Mucosa of descending colon (tissue), 3 donors: ENCODE results near the gene FLT1. TPM values are rescaled to one million over a fixed set of nuclear protein-coding genes. Genes with fewer than 3 reads are reported as not detected.

ENCODE experiments used
- ATAC-seq: fragments of 200-7000 bp; cut with Tn5 transposase; one replicate; pipeline ENCODE4 v1.9.1; 2020; ENCODE audit warnings: mild to moderate bottlenecking, moderate library complexity
- DNase-seq, 3 donors: peaks; one replicate each; pipeline ENCODE4 v3.0.0-alpha.2; 2020
- H3K36me3 ChIP-seq: fragments of 200-600 bp; one replicate; pipeline ENCODE4 v1.8.0; 2021; ENCODE audit warnings: low read depth, mild to moderate bottlenecking
- H3K4me1 ChIP-seq: fragments of 200-600 bp; one replicate; pipeline ENCODE4 v1.8.0; 2021; ENCODE audit warnings: low read depth, mild to moderate bottlenecking
- H3K4me3 ChIP-seq: fragments of 200-600 bp; one replicate; pipeline ENCODE4 v1.8.0; 2021; ENCODE audit warnings: mild to moderate bottlenecking
- H3K9me3 ChIP-seq: fragments of 200-600 bp; one replicate; pipeline ENCODE4 v1.8.0; 2021; ENCODE audit warnings: mild to moderate bottlenecking
- CTCF ChIP-seq: fragments of 200-600 bp; IDR thresholded peaks from one replicate; pipeline ENCODE4 v1.8.0; 2022; ENCODE audit warnings: antibody characterized with exemption, mild to moderate bottlenecking
- intact Hi-C, 2 donors: fragments of 100-400 bp; cut with DNase I in 1 of 2; cut with micrococcal nuclease in 1 of 2; formaldehyde crosslinking; loops; one replicate each; pipeline versions ENCODE4 v1.11.0 to v1.11.1; 2022; cut with DNase I, micrococcal nuclease
- total RNA-seq, 3 donors: library from RNA; stranded (reverse); fragmentation: NEBNext Ultra II Directional in 2 of 3; extraction: Animal tissue kit (Norgen Biotek cat#: 25700) in 2 of 3; gene quantifications; one replicate each; pipeline versions ENCODE4 v1.2.1 to v1.2.4, GENCODE V29; 2021 to 2023
- donor health status: DM: no; HTN: no; CAD: no; lungs with moderate emphysema.
- donor health status: DM: no; HTN: no; CAD: no.
- donor health status: DM: no; HTN: yes; CAD: no.

FLT1 gene
- total RNA-seq, 3 donors from 2014 or later, result 3.8 to 9.2 (median 4.0) TPM

- no peaks in the 10 kb centered on the region for H3K4me1 ChIP-seq
- no peak overlapping the region for H3K4me3 ChIP-seq
- DNase-seq (no peak), ATAC-seq (peak; percentile 14)
- TF ChIP-seq CTCF, result no peak
- no peaks in the 10 kb centered on the region for H3K9me3 ChIP-seq
- intact Hi-C loops, result no loop called here
- H3K36me3 ChIP-seq, result no peaks in the 10 kb centered on the region
Observed at GRCh38 chr13:28467034-28467433, 27.9 kb downstream of the FLT1 start.

- intact Hi-C loops, result no loop called here
- no peak for TF ChIP-seq CTCF
Observed at GRCh38 chr13:28466151-28466550, 28.8 kb downstream of the FLT1 start.

GRCh38 chr13:28464861-28465460 is 30.0 kb downstream of the FLT1 start:
- no peaks in the 10 kb centered on the region for H3K36me3 ChIP-seq
- intact Hi-C loops, result no loop called here
- no peak for TF ChIP-seq CTCF
- DNase-seq (no peak), ATAC-seq (no peak)
- no peaks in the 10 kb centered on the region for H3K4me1 ChIP-seq
- no peaks in the 10 kb centered on the region for H3K9me3 ChIP-seq
- H3K4me3 ChIP-seq, result no peak overlapping the region

More at GRCh38 chr13:28466151-28466550, 28.8 kb downstream of the FLT1 start:
- Histone ChIP-seq H3K4me1 (no peaks in the 10 kb centered on the region), H3K4me3 (no peak overlapping the region), H3K36me3 (no peaks in the 10 kb centered on the region), H3K9me3 (no peaks in the 10 kb centered on the region)
- peak; percentile 89 for ATAC-seq
- DNase-seq, result no peak

- no peak for DNase-seq
- TF ChIP-seq CTCF, result no peak
Observed at GRCh38 chr13:28463481-28463880, 31.4 kb downstream of the FLT1 start.

GRCh38 chr13:28459911-28460310 is 35.0 kb downstream of the FLT1 start:
- TF ChIP-seq CTCF, result no peak
- ATAC-seq, result no peak

More at GRCh38 chr13:28463481-28463880, 31.4 kb downstream of the FLT1 start:
- no peaks in the 10 kb centered on the region for H3K9me3 ChIP-seq
- H3K4me1 ChIP-seq, result no peaks in the 10 kb centered on the region
- no peaks in the 10 kb centered on the region for H3K36me3 ChIP-seq
- H3K4me3 ChIP-seq, result no peak overlapping the region
- ATAC-seq, result no peak
- intact Hi-C loops, result no loop called here

DNA sequence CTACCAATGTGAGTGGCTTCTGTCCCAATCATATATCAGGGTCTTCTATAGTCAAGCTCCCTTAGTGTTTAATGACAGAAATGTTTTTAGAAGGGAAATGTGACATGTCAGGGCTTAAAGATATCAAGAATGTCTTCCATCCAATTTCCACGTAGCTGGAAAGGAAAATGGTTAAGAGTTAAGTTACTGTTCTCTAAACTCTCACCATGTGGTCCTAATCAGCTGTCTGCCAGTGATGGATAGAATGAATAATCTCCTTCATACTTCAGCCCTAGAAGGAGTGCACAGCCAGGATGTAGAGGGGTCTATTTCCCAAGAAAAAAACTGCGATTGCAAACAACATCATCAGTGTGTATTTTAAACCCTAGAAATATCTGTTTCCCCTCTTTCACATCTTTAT is 36.3 kb downstream of the FLT1 start:
- intact Hi-C loops, result no loop called here
- Histone ChIP-seq H3K9me3 (no peaks in the 10 kb centered on the region), H3K36me3 (no peaks in the 10 kb centered on the region), H3K4me3 (no peak overlapping the region), H3K4me1 (no peaks in the 10 kb centered on the region)
- DNase-seq (no peak), ATAC-seq (no peak)
- TF ChIP-seq CTCF, result no peak

More at GRCh38 chr13:28459911-28460310, 35.0 kb downstream of the FLT1 start:
- no peaks in the 10 kb centered on the region for H3K36me3 ChIP-seq
- H3K9me3 ChIP-seq, result no peaks in the 10 kb centered on the region
- H3K4me1 ChIP-seq, result no peaks in the 10 kb centered on the region
- intact Hi-C loops, result no loop called here
- H3K4me3 ChIP-seq, result no peak overlapping the region
- no peak for DNase-seq
